NAMALWA (cell line): ENCODE measurements around the gene SEPTIN7.
"Not testable (repeated sequence)": the region's sequence is repeated elsewhere in the genome, so short reads cannot be mapped to it uniquely, and the experiment has no call there.

Experiments used
- DNase-seq: peaks from one replicate; pipeline ENCODE4 v3.0.0-alpha.2; 2015; ENCODE audit warnings: low spot score

Gene SEPTIN7

GRCh38 chr7:35800718-35801391, at the start of gene SEPTIN7:
TSS of gene SEPTIN7 (plus strand) at chr7:35801057. CDS start at chr7:35801210, 153 bp downstream.
- peak; percentile 100 for DNase-seq

DNA sequence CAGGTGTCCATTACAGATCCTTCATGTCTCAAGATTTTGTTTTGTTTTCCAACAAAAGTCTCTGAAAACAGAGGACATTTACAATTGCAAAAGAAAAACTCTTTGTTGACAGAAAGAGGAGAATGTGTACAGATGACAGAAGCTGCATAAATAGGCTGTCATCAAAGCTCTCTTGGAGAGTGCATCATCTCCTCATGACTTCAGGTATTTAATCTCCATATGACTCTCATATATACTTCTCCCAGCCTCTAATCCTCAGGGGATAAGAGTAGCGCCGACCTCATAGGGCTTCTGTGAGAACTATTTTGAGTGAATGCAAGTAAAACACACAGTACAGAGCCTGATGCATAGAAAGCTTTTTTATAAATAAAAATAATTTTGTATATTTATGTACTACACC, 48.1 kb upstream of the SEPTIN7 start:
- DNase-seq, result no peak

- no peak for DNase-seq
Measured at GRCh38 chr7:35753761-35754603, 46.9 kb upstream of the SEPTIN7 start.

- no peak for DNase-seq
Measured at GRCh38 chr7:35754741-35755140, 46.1 kb upstream of the SEPTIN7 start.

DNA sequence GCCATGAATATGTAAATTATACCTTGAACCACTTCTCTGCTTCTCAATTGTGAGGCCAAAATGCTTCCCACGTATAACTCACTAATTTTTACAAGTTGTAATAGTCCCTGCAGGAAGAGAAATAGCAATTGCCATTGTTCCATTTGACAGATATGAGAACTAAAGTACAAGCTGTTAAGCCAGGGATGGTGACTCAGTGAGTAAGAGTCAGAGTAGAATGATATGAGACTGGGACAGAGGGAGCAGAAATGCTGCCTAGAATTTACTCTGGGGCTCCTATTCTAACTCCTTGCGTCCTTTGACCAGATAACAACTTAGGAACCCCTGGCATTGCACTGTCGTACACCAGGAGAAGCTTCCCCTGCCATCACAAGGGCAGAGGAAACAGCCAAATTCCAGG, 45.1 kb upstream of the SEPTIN7 start:
- DNase-seq, result no peak

- DNase-seq, result not testable (repeated sequence)
Measured at GRCh38 chr7:35756453-35756852, 44.4 kb upstream of the SEPTIN7 start.

DNA sequence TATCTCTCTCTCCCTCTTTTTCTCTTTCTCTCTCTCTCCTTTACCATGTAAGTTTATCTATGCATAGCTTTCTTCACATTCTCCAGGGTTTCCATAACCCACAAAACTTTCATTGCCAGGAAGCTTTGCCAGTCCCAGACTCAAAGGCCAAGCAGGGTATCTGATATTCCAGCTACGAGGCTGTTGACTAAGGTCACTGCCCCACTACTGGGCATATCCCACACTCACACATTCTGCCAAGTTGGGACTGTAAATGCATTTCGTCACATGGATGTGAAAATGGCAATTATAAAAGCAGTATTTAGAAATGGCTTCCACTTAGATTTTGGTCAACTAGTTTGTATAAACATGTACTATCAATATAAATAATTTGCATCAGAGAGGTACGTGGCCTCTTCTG, 43.3 kb upstream of the SEPTIN7 start:
- DNase-seq, result no peak

DNA sequence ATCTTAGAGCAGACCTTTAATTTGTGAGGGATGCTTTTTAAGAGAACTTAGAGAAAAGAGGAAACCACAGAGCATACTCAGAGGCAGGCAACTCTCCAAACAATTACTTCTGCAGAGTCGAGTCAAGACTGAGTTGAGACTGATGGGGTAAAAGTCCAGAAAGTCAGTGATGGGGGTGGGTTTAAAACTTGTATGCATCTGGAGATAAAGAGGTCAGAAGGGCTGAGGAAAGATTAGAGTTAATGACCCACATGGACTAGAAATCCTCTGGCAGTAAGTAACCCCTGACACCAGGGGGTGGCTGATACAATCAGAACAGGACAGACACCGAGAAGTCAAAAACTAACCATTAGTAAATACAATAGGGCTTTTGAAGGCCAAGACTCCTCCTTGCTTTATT, 42.4 kb upstream of the SEPTIN7 start:
- DNase-seq, result peak; percentile 47

DNA sequence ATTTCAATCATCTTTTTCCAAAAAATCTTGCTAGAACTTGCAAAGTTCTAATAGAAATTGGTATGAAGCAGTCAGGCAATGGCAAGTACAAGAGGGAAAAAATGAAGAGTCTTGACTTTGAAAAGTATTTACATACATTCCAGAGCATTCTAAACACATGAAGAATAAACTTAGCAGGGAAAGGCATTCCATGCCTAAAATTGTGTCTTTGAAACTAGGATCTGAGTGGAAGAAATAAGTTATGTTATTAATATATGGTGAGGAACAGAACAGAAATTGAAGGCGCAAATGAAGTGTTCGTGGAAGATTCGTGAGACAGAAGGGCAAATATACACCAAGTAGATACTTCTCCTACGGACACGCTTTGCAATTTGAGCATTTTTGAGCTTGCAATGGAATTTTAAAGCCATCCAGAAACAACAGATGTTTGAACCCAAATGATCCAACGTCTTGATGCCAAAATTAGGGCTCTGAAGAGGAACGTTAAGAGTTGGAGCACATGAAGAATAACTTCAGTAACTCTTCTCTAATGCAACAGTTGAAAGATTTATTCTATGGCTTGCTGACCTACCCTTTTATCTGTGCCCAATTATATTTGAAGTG, 40.6 kb upstream of the SEPTIN7 start:
- no peak for DNase-seq

GRCh38 chr7:35761871-35762677, 38.8 kb upstream of the SEPTIN7 start:
- DNase-seq, result no peak

DNA sequence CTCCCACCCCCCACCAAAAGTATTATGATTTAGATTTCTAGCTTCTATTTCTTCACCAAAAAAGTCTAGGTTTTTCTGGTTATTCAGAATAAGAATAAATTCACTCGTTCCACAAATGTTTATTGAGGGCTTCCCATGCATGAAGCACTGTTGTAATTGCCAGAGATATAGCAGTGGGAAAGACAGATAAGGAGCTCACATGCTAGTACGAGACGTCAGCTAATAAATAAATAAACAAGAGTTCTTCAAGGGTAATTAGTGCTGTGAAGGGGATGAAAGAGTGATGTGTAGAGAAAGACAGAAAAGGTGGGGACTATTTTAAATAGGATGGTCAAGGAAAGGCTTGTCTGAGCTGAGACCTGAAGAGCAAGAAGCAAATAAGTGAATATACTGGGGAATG, 38.1 kb upstream of the SEPTIN7 start:
- no peak for DNase-seq

DNA sequence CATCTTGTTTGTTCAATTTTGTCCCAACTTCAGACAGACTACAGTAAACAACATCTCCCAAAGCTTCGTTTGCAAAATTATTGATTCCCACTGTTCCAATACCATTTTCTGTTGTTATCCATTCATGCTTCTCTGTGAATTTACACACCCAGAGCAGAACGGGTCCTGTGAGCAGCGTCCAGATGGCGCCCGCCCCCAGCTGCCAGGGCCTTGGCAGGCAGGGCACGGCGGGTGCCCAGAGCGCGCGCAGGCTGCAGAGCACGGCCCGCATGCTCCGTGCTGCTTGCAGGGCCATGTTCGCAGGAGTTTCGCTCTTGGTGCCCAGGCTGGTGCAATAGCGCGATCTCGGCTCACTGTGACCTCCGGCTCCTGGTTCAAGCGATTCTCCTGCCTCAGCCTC, 32.5 kb upstream of the SEPTIN7 start:
- DNase-seq, result no peak

GRCh38 chr7:35771776-35772175, 29.1 kb upstream of the SEPTIN7 start:
- no peak for DNase-seq

GRCh38 chr7:35773994-35774393, 26.9 kb upstream of the SEPTIN7 start:
- DNase-seq, result no peak

DNA sequence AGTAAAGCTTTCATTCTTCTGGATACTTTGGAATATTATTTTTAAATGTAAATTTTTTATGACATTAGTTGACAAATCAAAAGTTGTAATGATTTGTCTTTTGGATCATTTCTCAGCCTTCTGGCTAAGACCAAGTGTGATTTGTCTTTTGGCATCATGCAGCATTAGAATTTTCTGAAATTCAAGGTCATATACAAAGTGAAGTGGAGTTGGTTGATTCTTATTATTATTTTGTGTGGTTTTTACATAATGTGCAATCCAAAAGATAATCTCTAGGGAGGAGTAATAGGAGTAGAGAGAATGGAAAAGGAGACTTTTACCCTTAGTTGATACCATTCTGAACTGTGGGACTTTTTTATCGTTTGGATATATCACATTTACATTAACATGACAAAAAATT, 24.2 kb upstream of the SEPTIN7 start:
- DNase-seq, result no peak

GRCh38 chr7:35777121-35777520, 23.7 kb upstream of the SEPTIN7 start:
- DNase-seq, result no peak

GRCh38 chr7:35780070-35780469, 20.8 kb upstream of the SEPTIN7 start:
- DNase-seq, result no peak

DNA sequence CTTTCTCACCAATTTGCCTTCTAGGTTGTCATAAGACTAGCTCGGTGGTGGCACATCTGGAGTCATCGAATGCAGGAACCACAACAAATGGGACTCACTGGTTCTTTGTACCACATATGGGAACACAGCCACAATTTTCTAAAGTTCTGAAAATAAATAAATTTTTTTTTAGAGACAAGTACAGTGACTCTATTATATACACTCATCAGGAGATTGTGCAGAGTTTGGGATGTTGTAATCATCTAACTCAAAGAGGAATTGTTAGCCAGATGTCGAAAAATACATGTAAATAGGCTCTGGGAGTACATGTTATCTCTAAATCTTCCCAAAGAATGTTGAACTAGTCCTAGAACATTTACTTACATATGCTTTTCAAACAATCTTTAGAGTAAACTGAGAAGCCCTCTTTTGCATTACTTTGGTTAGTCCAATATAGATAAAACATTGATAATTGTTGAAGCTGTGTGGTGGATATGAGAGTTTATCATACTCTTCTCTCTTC, 19.6 kb upstream of the SEPTIN7 start:
- DNase-seq, result no peak

DNA sequence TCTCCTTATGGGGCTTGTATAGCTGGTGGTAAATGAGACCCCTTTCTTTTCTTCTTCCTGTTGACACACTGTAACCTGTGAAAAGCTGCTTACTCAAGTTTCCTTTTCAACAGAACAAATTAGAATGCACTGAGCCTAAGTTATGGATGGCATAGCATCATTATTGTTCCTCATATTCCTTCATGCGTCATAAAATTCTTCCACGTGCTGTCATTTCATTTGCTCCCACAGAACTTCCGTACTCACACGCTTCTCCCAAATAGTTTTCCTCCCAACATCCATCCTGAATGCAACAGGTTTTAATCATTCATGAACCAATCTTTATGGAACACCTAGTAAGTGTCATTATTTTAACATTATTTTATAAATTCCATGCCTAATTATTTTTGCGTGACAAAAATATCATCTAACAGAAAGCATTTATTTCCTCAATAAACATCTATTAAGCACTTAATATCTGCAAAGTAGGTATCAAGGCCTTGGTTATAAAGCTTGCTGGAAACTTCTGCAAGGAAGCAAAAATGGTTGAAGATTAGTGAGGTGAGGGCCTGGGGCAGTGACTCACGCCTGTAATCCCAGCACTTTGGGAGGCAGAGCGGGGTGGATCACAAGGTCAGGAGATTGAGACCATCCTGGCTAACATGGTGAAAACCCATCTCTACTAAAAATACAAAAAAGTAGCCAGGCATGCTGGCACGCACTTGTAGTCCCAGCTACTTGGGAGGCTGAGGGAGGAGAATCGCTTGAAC, 18.9 kb upstream of the SEPTIN7 start:
- no peak for DNase-seq

GRCh38 chr7:35784332-35784731, 16.5 kb upstream of the SEPTIN7 start:
- DNase-seq, result no peak

- DNase-seq, result no peak
Measured at GRCh38 chr7:35785250-35785649, 15.6 kb upstream of the SEPTIN7 start.
